DND-41 (cell line): ENCODE data around the gene GPR89B.
"Not testable (repeated sequence)": the region's sequence is repeated elsewhere in the genome, so short reads cannot be mapped to it uniquely, and the experiment has no call there.

Source experiments
- CTCF ChIP-seq: IDR thresholded peaks from 2 replicates; pipeline ENCODE4 v1.5.1; 2012; ENCODE audit warnings: borderline replicate concordance, low read length, moderate library complexity, mild to moderate bottlenecking; ENCODE audit not compliant: poor library complexity, severe bottlenecking; ENCODE audit errors: extremely low read depth
- EZH2 ChIP-seq: IDR thresholded peaks from 3 replicates; pipeline ENCODE4 v1.6.1; 2012; ENCODE audit warnings: borderline replicate concordance, low read depth, mild to moderate bottlenecking, moderate library complexity, low read length, inconsistent platforms; ENCODE audit not compliant: severe bottlenecking

- not testable (repeated sequence) for TF ChIP-seq CTCF, EZH2
Observed at GRCh38 chr1:147935296-147935695, 7.1 kb downstream of the GPR89B start.
